ENCODE results near the gene ADAM12.

GRCh38 chr10:126283307-126283706 lies 105.0 kb downstream of the ADAM12 start:
- no peak for TF ChIP-seq POLR2AphosphoS5 (IDR thresholded peaks at IDR 0.05; ENCODE audit: low read depth, low read length)
- no peak for TF ChIP-seq POLR2A (IDR thresholded peaks at IDR 0.05; ENCODE audit: borderline replicate concordance, extremely low read depth, insufficient read depth, insufficient read length)
- TF ChIP-seq, protein P1, sequence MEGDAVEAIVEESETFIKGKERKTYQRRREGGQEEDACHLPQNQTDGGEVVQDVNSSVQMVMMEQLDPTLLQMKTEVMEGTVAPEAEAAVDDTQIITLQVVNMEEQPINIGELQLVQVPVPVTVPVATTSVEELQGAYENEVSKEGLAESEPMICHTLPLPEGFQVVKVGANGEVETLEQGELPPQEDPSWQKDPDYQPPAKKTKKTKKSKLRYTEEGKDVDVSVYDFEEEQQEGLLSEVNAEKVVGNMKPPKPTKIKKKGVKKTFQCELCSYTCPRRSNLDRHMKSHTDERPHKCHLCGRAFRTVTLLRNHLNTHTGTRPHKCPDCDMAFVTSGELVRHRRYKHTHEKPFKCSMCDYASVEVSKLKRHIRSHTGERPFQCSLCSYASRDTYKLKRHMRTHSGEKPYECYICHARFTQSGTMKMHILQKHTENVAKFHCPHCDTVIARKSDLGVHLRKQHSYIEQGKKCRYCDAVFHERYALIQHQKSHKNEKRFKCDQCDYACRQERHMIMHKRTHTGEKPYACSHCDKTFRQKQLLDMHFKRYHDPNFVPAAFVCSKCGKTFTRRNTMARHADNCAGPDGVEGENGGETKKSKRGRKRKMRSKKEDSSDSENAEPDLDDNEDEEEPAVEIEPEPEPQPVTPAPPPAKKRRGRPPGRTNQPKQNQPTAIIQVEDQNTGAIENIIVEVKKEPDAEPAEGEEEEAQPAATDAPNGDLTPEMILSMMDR (IDR thresholded peaks at IDR 0.05 in 2 of 3, conservative IDR thresholded peaks at IDR 0.05 in 1 of 3; ENCODE audit: borderline replicate concordance in 1 of 3, insufficient read depth in 1 of 3, low read depth in 2 of 3, low read length in 2 of 3) = no peak
- TF ChIP-seq YY1 (IDR thresholded peaks at IDR 0.05; ENCODE audit: extremely low read depth, insufficient replicate concordance, low read depth, low read length) = no peak
- no peak for TF ChIP-seq ATF3 (IDR thresholded peaks at IDR 0.05)
- TF ChIP-seq EZH2 (IDR thresholded peaks at IDR 0.05) = no peak
